Epithelial cell of esophagus (primary cell): ENCODE results near the gene RAB31.
"Not testable (repeated sequence)": the region's sequence is repeated elsewhere in the genome, so short reads cannot be mapped to it uniquely, and the experiment has no call there.

Experiments used
- DNase-seq: peaks from one replicate; pipeline ENCODE4 v3.0.0; 2010; ENCODE audit warnings: low read depth
- H3K4me3 ChIP-seq: 2 replicates; pipeline ENCODE4 v1.5.1; 2011; ENCODE audit warnings: mild to moderate bottlenecking, low read length, control low read depth
- CTCF ChIP-seq: IDR thresholded peaks from 2 replicates; pipeline ENCODE4 v1.5.1; 2011; ENCODE audit warnings: low read depth, mild to moderate bottlenecking, low read length, control low read depth, inconsistent platforms; ENCODE audit not compliant: insufficient read depth; ENCODE audit errors: missing control alignments

The RAB31 gene

DNA sequence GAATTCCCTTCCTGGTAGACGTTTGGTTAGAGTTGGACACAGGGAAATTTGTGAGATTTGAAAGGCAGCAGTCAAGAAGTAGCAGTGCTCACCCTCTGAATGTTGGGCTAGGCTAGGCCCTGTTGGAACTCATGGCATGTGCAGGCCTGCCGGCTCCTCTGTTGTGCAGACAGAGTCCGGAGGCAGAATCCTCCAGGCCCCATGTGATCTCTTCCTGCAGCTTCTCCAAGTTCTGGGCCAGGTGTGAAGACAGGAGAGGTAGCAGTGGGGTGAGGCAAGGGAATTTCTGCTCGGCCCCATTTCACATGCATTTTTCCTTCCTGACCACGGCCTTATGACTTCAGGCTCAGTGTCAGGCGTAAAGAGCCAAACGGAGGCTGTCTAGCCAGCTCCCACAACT is 36.9 kb upstream of the RAB31 start:
- DNase-seq, result peak; percentile 94
- no peak for TF ChIP-seq CTCF
- no peak overlapping the region for H3K4me3 ChIP-seq

- H3K4me3 ChIP-seq, result no peak overlapping the region
- peak; percentile 98 for DNase-seq
- TF ChIP-seq CTCF, result peak; percentile 24
These were observed 34.5 kb upstream of the RAB31 start for GRCh38 chr18:9673296-9674251.

GRCh38 chr18:9678216-9678615 is 29.9 kb upstream of the RAB31 start:
- DNase-seq, H3K4me3 ChIP-seq: not testable (repeated sequence)

- no peak for DNase-seq
- no peak for TF ChIP-seq CTCF
- H3K4me3 ChIP-seq, result no peak overlapping the region
These were observed 29.0 kb upstream of the RAB31 start for GRCh38 chr18:9679125-9679524.

DNA sequence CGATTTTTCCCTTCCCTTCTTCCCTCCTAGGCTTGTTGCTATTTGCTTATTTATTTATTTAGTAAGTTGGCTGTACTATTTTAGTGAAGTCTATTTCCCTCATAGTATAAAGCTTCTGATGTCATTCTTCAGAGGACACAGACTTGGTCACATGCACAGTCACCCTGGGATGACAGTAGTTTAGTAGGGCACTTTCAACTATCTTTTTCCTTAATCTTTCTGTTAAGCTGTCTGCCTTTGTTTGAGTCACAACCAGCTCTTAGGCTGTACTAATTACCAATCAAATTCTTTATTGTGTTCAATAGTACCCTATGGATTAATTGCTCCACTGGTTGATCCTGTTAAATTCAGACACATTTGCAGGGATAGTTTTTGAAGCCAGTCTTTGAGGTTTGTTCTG is 26.9 kb upstream of the RAB31 start:
- no peak overlapping the region for H3K4me3 ChIP-seq
- TF ChIP-seq CTCF, result no peak
- no peak for DNase-seq

DNA sequence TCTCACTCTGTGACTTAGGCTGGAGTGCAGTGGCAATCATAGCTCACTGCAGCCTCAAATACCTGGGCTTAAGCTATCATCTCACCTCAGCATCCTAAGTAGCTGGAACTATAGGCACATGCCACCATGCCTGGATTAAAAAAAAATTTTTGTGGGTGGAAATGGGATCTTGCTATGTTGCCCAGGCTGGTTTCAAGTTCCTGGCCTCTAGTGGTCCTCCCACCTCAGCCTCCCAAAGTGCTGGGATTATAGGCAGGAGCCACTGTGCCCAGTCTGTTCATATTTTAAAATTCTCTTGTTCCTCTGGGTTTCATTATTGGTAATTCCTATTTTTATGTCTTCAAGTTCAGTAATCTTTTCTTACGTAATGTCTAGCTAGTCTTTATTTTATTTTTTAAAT is 25.5 kb upstream of the RAB31 start:
- DNase-seq, result no peak
- no peak for TF ChIP-seq CTCF
- H3K4me3 ChIP-seq, result no peak overlapping the region

- peak; percentile 70 for DNase-seq
These were observed 24.4 kb upstream of the RAB31 start for GRCh38 chr18:9683418-9684396.

More at GRCh38 chr18:9683418-9684396, 24.4 kb upstream of the RAB31 start:
- peak; percentile 48 for TF ChIP-seq CTCF
- H3K4me3 ChIP-seq, result no peak overlapping the region
